Measurements from ENCODE around the gene RNF115.
A peak's percentile ranks its signal among the peaks of the same experiment; 100 is the strongest.
"Not testable (repeated sequence)": the region's sequence is repeated elsewhere in the genome, so short reads cannot be mapped to it uniquely, and the experiment has no call there.

Gene RNF115

GRCh38 chr1:145846201-145846612 is 22.3 kb upstream of the RNF115 start:
- Mint-ChIP-seq H3K36me3 (peaks cover 16% of the 10 kb centered on the region), H3K27ac (peak overlapping the region; percentile 50), H3K4me1 (peaks cover 12% of the 10 kb centered on the region), H3K27me3 (no peaks in the 10 kb centered on the region), H3K4me3 (no peak overlapping the region), H3K9me3 (no peaks in the 10 kb centered on the region)
- peak; percentile 56 for DNase-seq
- CTCF ChIA-PET, result interaction anchor here (0.7 to 9.5 kb wide), 25 partner anchors 10 to 191 kb away, joined by 3 to 121 read pairs (median 5); partner anchors contain the start of genes ANKRD34A, ANKRD35, ITGA10 and LIX1L

- no peak within 1 kb of the TSS for H3K4me3 Mint-ChIP-seq
- CTCF ChIA-PET, result interaction anchor here (0.9 to 9.5 kb wide), 32 partner anchors 10 to 187 kb away, joined by 3 to 121 read pairs (median 6); partner anchors contain the start of genes ANKRD34A, ANKRD35, HJV and ITGA10
- H3K9me3 Mint-ChIP-seq, result no peaks in the 10 kb centered on the region
- peak within 1 kb of the TSS; percentile 50 for H3K27ac Mint-ChIP-seq
- peaks cover 17% of the 10 kb centered on the region for H3K36me3 Mint-ChIP-seq
- H3K4me1 Mint-ChIP-seq, result peaks cover 12% of the 10 kb centered on the region
- DNase-seq, result peak; percentile 82
- H3K27me3 Mint-ChIP-seq, result no peaks in the 10 kb centered on the region
Measured at GRCh38 chr1:145845514-145846161, 21.7 kb upstream of the RNF115 start, which contains the start of gene NUDT17. Gene NUDT17, plus strand, starts transcription at chr1:145845630. Its CDS starts 11 bp downstream, at chr1:145845641.

GRCh38 chr1:145845144-145845513 is 21.2 kb upstream of the RNF115 start:
- DNase-seq, result no peak
- H3K27me3 Mint-ChIP-seq, result no peaks in the 10 kb centered on the region
- no peak overlapping the region for H3K27ac Mint-ChIP-seq
- no peaks in the 10 kb centered on the region for H3K9me3 Mint-ChIP-seq
- no peak overlapping the region for H3K4me3 Mint-ChIP-seq
- CTCF ChIA-PET, result interaction anchor here (0.9 to 9.5 kb wide), 31 partner anchors 9 to 187 kb away, joined by 3 to 121 read pairs (median 6); partner anchors contain the start of genes ANKRD34A, ANKRD35, HJV and ITGA10
- H3K4me1 Mint-ChIP-seq, result peaks cover 10% of the 10 kb centered on the region
- peaks cover 17% of the 10 kb centered on the region for H3K36me3 Mint-ChIP-seq

GRCh38 chr1:145843031-145843430 is 19.1 kb upstream of the RNF115 start:
- Mint-ChIP-seq H3K9me3 (no peaks in the 10 kb centered on the region), H3K36me3 (peaks cover 29% of the 10 kb centered on the region), H3K4me3 (no peak overlapping the region), H3K4me1 (peaks cover 5% of the 10 kb centered on the region), H3K27me3 (no peaks in the 10 kb centered on the region), H3K27ac (no peak overlapping the region)
- CTCF ChIA-PET, result interaction anchor here (0.6 to 9.5 kb wide), 5 partner anchors 15 to 168 kb away, joined by 3 to 121 read pairs (median 106); partner anchors contain the start of genes ITGA10 and PIAS3
- DNase-seq, result no peak

GRCh38 chr1:145837656-145838055 is 13.8 kb upstream of the RNF115 start:
- Mint-ChIP-seq H3K9me3 (no peaks in the 10 kb centered on the region), H3K27ac (no peak overlapping the region), H3K36me3 (peaks cover 56% of the 10 kb centered on the region), H3K4me1 (no peaks in the 10 kb centered on the region), H3K4me3 (no peak overlapping the region), H3K27me3 (no peaks in the 10 kb centered on the region)
- DNase-seq, result no peak
- CTCF ChIA-PET, result interaction anchor here (1.1 to 3.2 kb wide), 2 partner anchors 8 to 12 kb away, joined by 3 to 20 read pairs; partner anchors contain the start of gene NUDT17

GRCh38 chr1:145830810-145831209 is 6.9 kb upstream of the RNF115 start:
- not testable (repeated sequence) for H3K27me3 Mint-ChIP-seq, H3K27ac Mint-ChIP-seq, DNase-seq, H3K4me3 Mint-ChIP-seq, H3K9me3 Mint-ChIP-seq
- Mint-ChIP-seq H3K36me3 (peaks cover 58% of the 10 kb centered on the region), H3K4me1 (peaks cover 22% of the 10 kb centered on the region)
- CTCF ChIA-PET, result interaction anchor here (0.6 to 2.2 kb wide), 3 partner anchors 13 to 1678 kb away, joined by 3 to 4 read pairs (median 3); no protein-coding TSS in a partner anchor

GRCh38 chr1:145828367-145829026 is 4.6 kb upstream of the RNF115 start:
- Mint-ChIP-seq H3K27ac (no peak overlapping the region), H3K4me1 (peaks cover 35% of the 10 kb centered on the region), H3K27me3 (no peaks in the 10 kb centered on the region), H3K9me3 (no peaks in the 10 kb centered on the region), H3K36me3 (peaks cover 56% of the 10 kb centered on the region), H3K4me3 (no peak overlapping the region)
- DNase-seq, result no peak
- CTCF ChIA-PET, result interaction anchor here (6.3 kb wide), 1 partner anchor 18 kb away, joined by 59 read pairs; the partner anchor contains the start of gene NUDT17

GRCh38 chr1:145827966-145828365 is 4.1 kb upstream of the RNF115 start:
- Mint-ChIP-seq H3K9me3 (no peaks in the 10 kb centered on the region), H3K36me3 (peaks cover 51% of the 10 kb centered on the region), H3K27ac (no peak overlapping the region), H3K4me3 (no peak overlapping the region), H3K27me3 (no peaks in the 10 kb centered on the region), H3K4me1 (peaks cover 35% of the 10 kb centered on the region)
- DNase-seq, result no peak
- CTCF ChIA-PET, result interaction anchor here (6.3 kb wide), 1 partner anchor 18 kb away, joined by 59 read pairs; the partner anchor contains the start of gene NUDT17

GRCh38 chr1:145826030-145826429 is 2.1 kb upstream of the RNF115 start:
- Mint-ChIP-seq H3K4me3 (peak overlapping the region; percentile 96), H3K4me1 (peaks cover 38% of the 10 kb centered on the region), H3K27ac (no peak overlapping the region), H3K36me3 (peaks cover 46% of the 10 kb centered on the region), H3K9me3 (no peaks in the 10 kb centered on the region), H3K27me3 (no peaks in the 10 kb centered on the region)
- CTCF ChIA-PET, result interaction anchor here (0.9 to 6.3 kb wide), 4 partner anchors 12 to 24 kb away, joined by 3 to 59 read pairs (median 4); partner anchors contain the start of gene NUDT17
- DNase-seq, result no peak

GRCh38 chr1:145824499-145824842 is 576 bp upstream of the RNF115 start:
- peak overlapping the region; percentile 96 for H3K4me3 Mint-ChIP-seq
- no peaks in the 10 kb centered on the region for H3K27me3 Mint-ChIP-seq
- no peak for DNase-seq
- peaks cover 39% of the 10 kb centered on the region for H3K4me1 Mint-ChIP-seq
- peak overlapping the region; percentile 96 for H3K27ac Mint-ChIP-seq
- CTCF ChIA-PET, result interaction anchor here (6.3 kb wide), 1 partner anchor 22 kb away, joined by 59 read pairs; the partner anchor contains the start of gene NUDT17
- no peaks in the 10 kb centered on the region for H3K9me3 Mint-ChIP-seq
- peaks cover 34% of the 10 kb centered on the region for H3K36me3 Mint-ChIP-seq

- H3K4me3 Mint-ChIP-seq, result peak overlapping the region; percentile 46
- not testable (repeated sequence) for H3K27ac Mint-ChIP-seq
Measured at GRCh38 chr1:145822779-145823331, 1.0 kb downstream of the RNF115 start.

GRCh38 chr1:145818095-145818494 is 5.8 kb downstream of the RNF115 start:
- H3K9me3 Mint-ChIP-seq, H3K4me3 Mint-ChIP-seq, H3K4me1 Mint-ChIP-seq, H3K27me3 Mint-ChIP-seq, H3K27ac Mint-ChIP-seq, CTCF ChIA-PET, H3K36me3 Mint-ChIP-seq, DNase-seq: not testable (repeated sequence)

More at GRCh38 chr1:145822779-145823331, 1.0 kb downstream of the RNF115 start:
- CTCF ChIA-PET, H3K27me3 Mint-ChIP-seq, DNase-seq, H3K9me3 Mint-ChIP-seq: not testable (repeated sequence)
- Mint-ChIP-seq H3K36me3 (peaks cover 23% of the 10 kb centered on the region), H3K4me1 (peaks cover 34% of the 10 kb centered on the region)

- H3K36me3 Mint-ChIP-seq, H3K4me3 Mint-ChIP-seq, DNase-seq, H3K9me3 Mint-ChIP-seq, H3K27ac Mint-ChIP-seq, CTCF ChIA-PET, H3K27me3 Mint-ChIP-seq, H3K4me1 Mint-ChIP-seq: not testable (repeated sequence)
Measured at GRCh38 chr1:145812977-145813810, 10.7 kb downstream of the RNF115 start.
